Uterus (tissue), 2 donors: ENCODE results near the gene FIBP.

Experiments
- POLR2A ChIP-seq, 2 donors: fragments of 450-650 bp; IDR thresholded peaks; one replicate each; pipeline ENCODE4 v1.6.1; 2016; ENCODE audit warnings: antibody characterized with exemption in 2 of 2, mild to moderate bottlenecking in 1 of 2, moderate library complexity in 1 of 2
- TF ChIP-seq, protein P1 (sequence below), 4 experiments: fragments of 200-600 bp in 2 of 4; fragments of 450-650 bp in 2 of 4; sonication (generic) in 2 of 4; IDR thresholded peaks; one replicate each; pipeline ENCODE4 v1.5.1; 2016 to 2019; ENCODE audit warnings: antibody characterized with exemption in 4 of 4, mild to moderate bottlenecking in 2 of 4, moderate library complexity in 1 of 4

DNA sequence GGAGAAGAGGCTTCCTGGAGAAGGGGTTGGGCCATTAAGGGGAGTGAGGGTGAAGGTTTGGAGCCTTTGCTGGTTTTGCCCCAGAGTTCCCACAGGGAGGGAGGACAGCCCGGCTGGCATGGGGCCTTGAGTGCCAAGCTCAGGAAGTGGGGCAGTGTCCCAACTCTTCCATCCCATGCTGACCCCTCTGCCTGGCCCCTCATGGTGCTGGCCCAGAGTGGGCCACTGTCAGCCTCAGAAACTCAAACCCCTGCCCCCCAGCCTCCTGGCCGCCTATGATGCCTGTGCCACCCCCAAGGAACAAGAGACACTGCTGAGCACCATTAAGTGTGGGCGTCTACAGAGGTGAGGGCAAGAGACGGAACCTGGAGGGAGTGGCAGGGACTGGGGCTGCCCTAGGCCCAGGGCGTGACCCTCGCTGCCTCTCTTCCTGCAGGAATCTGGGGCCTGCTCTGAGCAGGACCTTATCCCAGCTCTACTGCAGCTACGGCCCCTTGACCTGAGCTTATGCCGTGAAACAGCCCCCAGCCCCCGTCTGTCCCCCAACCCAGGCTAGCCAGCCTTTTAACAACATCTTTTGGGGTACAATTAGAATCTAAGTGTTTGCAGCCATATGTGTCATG lies 22.6 kb downstream of the FIBP start:
- TF ChIP-seq, protein P1, sequence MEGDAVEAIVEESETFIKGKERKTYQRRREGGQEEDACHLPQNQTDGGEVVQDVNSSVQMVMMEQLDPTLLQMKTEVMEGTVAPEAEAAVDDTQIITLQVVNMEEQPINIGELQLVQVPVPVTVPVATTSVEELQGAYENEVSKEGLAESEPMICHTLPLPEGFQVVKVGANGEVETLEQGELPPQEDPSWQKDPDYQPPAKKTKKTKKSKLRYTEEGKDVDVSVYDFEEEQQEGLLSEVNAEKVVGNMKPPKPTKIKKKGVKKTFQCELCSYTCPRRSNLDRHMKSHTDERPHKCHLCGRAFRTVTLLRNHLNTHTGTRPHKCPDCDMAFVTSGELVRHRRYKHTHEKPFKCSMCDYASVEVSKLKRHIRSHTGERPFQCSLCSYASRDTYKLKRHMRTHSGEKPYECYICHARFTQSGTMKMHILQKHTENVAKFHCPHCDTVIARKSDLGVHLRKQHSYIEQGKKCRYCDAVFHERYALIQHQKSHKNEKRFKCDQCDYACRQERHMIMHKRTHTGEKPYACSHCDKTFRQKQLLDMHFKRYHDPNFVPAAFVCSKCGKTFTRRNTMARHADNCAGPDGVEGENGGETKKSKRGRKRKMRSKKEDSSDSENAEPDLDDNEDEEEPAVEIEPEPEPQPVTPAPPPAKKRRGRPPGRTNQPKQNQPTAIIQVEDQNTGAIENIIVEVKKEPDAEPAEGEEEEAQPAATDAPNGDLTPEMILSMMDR (IDR thresholded peaks at IDR 0.05): no peak
- TF ChIP-seq POLR2A (IDR thresholded peaks at IDR 0.05): no peak
